GM19468 (cell line): Measurements from ENCODE around the gene PSMB9.

Experiments used
- ATAC-seq: cut with Tn5 transposase; IDR thresholded peaks from one replicate; pipeline ENCODE4 v1.9.1; 2021; ENCODE audit warnings: mild to moderate bottlenecking, moderate library complexity, moderate number of reproducible peaks; ENCODE audit not compliant: unreplicated experiment; ENCODE audit errors: extremely low read depth

Gene PSMB9

DNA sequence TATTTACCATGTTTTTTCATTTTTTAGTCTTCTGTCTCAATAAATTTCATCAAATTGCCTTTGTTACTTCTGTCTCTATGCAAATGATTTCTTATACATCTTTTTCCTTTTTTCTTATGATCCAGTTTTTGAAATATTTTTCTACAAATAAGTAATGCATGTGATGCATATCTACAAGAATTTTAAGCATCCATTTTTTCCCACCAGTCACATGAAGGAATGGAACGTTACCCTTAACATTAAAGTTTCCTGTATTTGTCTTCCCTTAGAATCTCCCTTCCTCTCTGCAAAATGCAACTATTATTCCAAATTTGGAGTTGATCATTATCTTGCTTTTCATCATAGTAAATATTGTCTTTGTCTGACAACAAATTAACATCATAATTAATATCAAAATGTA lies 35.5 kb downstream of the PSMB9 start:
- no peak for ATAC-seq

DNA sequence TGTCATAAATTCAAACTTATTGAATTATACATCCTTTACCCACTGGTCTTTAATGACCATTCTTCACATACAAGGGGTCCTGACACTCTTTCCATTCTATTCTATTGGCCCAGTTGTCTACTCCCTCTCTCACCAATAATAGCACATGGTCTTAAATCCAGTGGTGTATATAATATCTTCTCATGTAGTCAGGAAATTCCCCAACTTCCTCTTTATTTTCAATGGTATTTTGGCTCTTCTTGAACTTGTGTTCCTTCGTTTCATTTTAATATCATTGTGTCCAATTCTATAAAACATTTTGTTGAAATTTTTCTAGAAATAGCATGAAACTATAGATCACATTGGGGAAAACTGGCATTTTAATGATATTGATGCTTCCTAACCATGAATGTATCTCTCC lies 36.8 kb downstream of the PSMB9 start:
- ATAC-seq = no peak

DNA sequence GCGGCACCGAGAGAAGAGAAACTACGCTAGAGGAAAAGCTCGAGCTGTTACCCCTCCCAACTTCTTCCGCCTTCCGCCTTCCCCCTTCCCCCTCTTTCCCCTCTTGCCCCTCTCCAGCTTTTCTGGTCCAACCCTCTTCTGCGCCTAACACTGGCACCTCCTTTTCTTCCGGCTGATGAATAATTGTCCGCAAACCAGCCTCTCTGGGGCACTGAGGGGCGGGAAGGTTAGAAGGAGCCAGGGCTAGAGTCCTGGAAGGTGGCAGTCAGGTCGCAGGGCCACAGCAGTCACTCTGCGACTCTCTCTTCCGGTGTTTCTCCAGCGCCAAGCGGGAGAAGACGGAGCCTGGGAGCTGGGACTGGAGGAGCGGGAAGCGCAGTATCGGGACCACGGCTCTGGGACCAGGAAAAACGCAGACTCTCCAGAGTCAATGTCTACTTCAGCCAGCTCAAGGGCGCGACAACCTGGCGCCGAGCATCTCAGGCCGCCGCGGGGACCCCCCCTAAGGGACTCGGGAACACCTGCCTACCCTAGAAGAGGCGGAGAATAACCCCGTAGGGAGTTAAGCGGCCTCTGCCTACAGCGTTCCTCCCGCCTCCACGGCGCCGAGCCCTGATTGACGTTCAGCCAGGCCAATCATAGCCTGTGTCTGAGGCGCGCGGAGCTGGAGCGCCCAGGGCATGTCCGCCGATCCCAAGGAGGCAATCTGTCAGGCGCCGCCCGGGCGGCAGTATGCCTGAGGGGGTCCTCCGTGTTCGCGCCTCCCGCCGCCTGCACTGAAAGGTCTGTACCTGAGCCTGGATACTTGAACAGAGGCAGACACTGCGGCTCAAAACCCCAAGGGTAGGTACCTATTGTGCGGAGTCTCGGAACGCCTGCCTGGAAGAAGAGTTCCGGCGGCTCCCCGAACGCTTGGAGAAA lies 40.4 kb downstream of the PSMB9 start:
- ATAC-seq = peak; percentile 59

DNA sequence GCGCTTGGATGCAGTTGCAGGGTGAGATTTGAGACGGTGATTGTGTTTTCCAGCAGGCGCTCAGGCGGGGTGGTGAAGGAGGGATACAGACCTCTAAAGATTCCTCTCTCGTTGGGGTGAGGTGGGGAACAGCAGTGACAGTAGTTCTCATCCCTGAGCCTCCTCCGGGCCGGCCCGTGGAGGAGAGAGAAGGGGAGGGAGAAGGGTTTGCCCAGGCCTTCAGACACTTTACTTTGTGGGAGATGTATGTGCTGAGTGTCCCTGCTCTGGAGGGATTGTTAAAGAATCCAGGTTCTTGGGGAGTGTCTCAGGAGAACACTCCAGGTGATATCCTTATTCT lies 41.0 kb downstream of the PSMB9 start:
- ATAC-seq = no peak

DNA sequence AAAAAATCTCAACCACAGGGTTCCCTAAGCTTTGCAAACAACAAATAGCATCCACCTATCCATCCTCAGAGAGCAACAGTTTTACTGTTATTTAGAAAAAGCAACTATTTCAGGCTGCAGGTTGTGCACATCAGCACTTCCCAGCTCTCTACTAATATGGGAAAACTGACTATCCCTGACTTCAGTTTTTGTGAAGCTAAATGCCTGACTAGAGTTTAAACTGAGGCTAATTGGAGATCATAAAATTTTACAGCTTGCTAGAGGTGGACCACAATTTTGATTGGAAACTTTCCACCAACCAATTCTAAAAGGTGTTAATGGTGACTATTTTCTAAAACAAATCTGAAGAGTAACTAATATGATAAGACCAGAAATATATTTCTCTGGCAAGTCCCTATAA lies 50.0 kb downstream of the PSMB9 start:
- ATAC-seq = no peak

DNA sequence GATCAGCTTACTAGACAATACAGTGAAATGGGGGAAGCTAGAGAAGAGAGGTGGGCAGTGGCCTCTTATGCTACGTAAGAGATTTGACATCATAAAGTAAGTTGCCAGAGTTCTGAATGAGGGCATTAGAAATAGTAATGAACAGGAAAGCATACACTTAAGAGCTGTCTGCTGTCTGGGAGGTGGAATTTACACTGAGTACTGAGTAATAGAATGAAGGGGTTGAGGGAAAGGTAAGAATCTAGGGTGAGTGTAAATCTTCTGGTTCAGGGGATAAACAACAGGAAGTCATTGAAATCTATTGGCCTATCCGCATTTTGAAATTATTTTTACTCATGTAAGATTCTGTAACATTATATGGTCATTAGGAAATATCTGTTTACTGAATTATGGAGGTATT lies 51.1 kb downstream of the PSMB9 start:
- no peak for ATAC-seq

DNA sequence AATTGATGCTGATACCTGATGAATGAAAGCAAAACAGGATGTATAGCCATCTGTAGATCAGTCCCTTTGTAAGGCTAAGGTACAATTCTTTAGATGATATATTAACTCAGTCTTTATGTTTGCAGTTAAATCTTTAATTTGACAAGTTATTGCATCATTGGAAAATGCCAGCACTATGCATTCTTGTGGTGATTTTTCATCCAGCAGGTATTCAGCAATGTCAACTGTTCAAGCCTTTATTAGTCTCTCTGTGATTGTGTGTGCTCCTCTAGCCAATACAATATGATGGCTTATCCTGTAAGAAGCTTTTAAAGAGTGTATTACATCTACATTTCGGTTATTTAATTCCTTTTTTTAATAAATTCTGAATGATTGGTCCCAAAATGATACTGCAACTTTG lies 52.5 kb downstream of the PSMB9 start:
- no peak for ATAC-seq

DNA sequence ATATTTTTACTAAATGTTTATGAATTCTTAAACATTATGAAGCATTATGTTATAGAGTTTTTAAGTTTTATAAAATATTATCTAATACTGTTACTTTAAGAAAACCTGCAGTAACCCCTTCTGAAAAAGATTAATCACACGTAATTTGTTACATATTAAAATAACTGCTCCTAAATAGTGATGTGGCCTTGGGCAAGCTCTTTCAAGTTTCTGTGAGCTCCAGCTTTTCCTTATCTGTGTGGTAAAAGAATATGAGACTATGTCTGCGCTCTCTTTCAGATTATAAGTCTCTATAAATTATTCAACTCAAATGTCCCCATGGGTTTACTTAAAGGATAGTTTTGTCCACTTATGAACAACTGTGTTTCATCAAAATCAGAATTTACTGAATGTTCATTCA lies 54.9 kb downstream of the PSMB9 start:
- no peak for ATAC-seq
